Measurements from ENCODE around the gene CEP164.
"Not testable (repeated sequence)": the region's sequence is repeated elsewhere in the genome, so short reads cannot be mapped to it uniquely, and the experiment has no call there.

The CEP164 gene

GRCh38 chr11:117305145-117305544 lies 22.5 kb upstream of the CEP164 start:
- DNase-seq (ENCODE audit: low read depth in 2 of 2): no peak

GRCh38 chr11:117309310-117309709 lies 18.3 kb upstream of the CEP164 start:
- DNase-seq (ENCODE audit: low read depth in 2 of 2): no peak

GRCh38 chr11:117313091-117313490 lies 14.6 kb upstream of the CEP164 start:
- DNase-seq (ENCODE audit: low read depth in 2 of 2): no peak

- no peak for DNase-seq (ENCODE audit: low read depth in 2 of 2)
Observed at GRCh38 chr11:117313828-117314768, 13.6 kb upstream of the CEP164 start.

- no peak for DNase-seq (ENCODE audit: low read depth in 2 of 2)
Observed at GRCh38 chr11:117314840-117315239, 12.8 kb upstream of the CEP164 start.

GRCh38 chr11:117315285-117316196 lies 12.1 kb upstream of the CEP164 start:
- no peak for DNase-seq (ENCODE audit: low read depth in 2 of 2)

GRCh38 chr11:117316197-117316961 lies 11.3 kb upstream of the CEP164 start, which contains the start of gene BACE1:
Gene BACE1, minus strand, starts transcription at chr11:117316256. Its CDS starts 461 bp downstream, at chr11:117315795.
- DNase-seq (ENCODE audit: low read depth in 2 of 2): no peak

GRCh38 chr11:117318738-117319137 lies 8.9 kb upstream of the CEP164 start:
- DNase-seq (ENCODE audit: low read depth in 2 of 2): no peak

GRCh38 chr11:117319214-117319840 lies 8.3 kb upstream of the CEP164 start:
- DNase-seq (ENCODE audit: low read depth in 2 of 2): no peak

- not testable (repeated sequence) for DNase-seq (ENCODE audit: low read depth in 2 of 2)
Observed at GRCh38 chr11:117327255-117327566, 443 bp upstream of the CEP164 start.

- DNase-seq (ENCODE audit: low read depth in 2 of 2): no peak
Observed at GRCh38 chr11:117328375-117329010, 839 bp downstream of the CEP164 start.

GRCh38 chr11:117332843-117333242 lies 5.2 kb downstream of the CEP164 start:
- no peak for DNase-seq (ENCODE audit: low read depth in 2 of 2)

- DNase-seq (ENCODE audit: low read depth in 2 of 2): no peak
Observed at GRCh38 chr11:117333917-117334316, 6.3 kb downstream of the CEP164 start.

- no peak for DNase-seq (ENCODE audit: low read depth in 2 of 2)
Observed at GRCh38 chr11:117334896-117335295, 7.2 kb downstream of the CEP164 start.

- no peak for DNase-seq (ENCODE audit: low read depth in 2 of 2)
Observed at GRCh38 chr11:117335399-117335798, 7.7 kb downstream of the CEP164 start.

GRCh38 chr11:117337076-117337475 lies 9.4 kb downstream of the CEP164 start:
- DNase-seq (ENCODE audit: low read depth in 2 of 2): no peak

- DNase-seq (ENCODE audit: low read depth in 2 of 2): no peak
Observed at GRCh38 chr11:117345039-117345438, 17.4 kb downstream of the CEP164 start.

- no peak for DNase-seq (ENCODE audit: low read depth in 2 of 2)
Observed at GRCh38 chr11:117354550-117354949, 26.9 kb downstream of the CEP164 start.

GRCh38 chr11:117356126-117356890 lies 28.7 kb downstream of the CEP164 start:
- no peak for DNase-seq (ENCODE audit: low read depth in 2 of 2)

- DNase-seq (ENCODE audit: low read depth in 2 of 2): no peak
Observed at GRCh38 chr11:117361432-117361831, 33.8 kb downstream of the CEP164 start.

Measured in stimulated activated CD8-positive, alpha-beta memory T cell treated with anti-CD3 and anti-CD28 coated beads, Interleukin-7, amount 100 ng/mL, for 4 hours (primary cell).